ENCODE measurements around the gene GRAMD2B. TPM values are rescaled to one million over a fixed set of nuclear protein-coding genes. Genes with fewer than 3 reads are reported as not detected.
"Not testable (repeated sequence)": the region's sequence is repeated elsewhere in the genome, so short reads cannot be mapped to it uniquely, and the experiment has no call there.

GRAMD2B gene
- polyA plus RNA-seq, 3 donors: 21.3 to 25.9 (median 25.2) TPM

GRCh38 chr5:126446498-126447224 is 23.5 kb downstream of the GRAMD2B start:
- no peak for DNase-seq (ENCODE audit: low read depth in 3 of 3, low spot score in 2 of 3)

DNA sequence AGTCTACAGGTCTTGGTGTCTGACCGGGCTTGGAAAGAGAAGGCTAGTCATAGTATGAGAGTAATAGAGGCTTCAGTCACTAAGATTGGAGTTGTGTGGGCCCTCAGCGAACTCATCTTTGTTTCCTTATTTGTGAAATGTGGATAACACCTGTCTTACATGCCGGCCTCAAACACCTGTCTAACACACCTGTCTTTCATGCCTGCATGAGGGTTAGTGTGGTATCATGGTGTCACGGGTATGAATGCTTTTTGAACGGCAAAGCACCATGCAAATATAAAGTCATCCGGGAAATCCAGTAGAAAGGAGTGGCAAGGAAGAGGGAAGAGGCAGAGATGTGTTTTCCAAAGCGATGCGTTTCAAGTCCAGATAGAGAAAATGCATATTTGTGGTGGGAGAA is 25.5 kb downstream of the GRAMD2B start:
- DNase-seq (ENCODE audit: low read depth in 3 of 3, low spot score in 2 of 3): no peak

DNA sequence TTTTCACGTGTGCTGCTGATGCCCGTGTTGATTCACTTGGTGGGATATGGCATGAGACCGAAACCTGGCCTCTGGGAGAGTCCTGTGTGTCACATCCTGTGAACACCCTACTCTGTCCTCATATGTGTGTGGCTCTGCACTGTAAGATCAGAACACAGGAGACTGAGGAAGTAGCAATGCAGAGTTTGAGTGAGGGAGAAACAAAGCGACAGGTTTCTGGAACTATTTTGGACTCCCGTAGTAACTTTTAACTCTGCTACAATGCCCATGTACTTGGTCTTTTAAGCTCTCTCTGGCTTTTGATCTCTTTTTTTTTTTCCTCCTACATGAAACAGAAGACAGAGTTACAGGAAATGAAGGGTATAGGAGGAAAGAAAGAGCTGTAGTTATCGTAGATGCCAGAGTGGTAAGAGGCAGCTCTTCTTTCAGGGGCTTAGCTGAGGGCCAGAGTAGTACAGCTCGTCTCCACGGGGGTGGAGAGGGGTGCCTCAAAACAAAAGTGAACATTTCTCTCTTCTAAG is 26.6 kb downstream of the GRAMD2B start:
- DNase-seq (ENCODE audit: low read depth in 3 of 3, low spot score in 2 of 3): no peak

GRCh38 chr5:126450346-126450745 is 27.1 kb downstream of the GRAMD2B start:
- no peak for DNase-seq (ENCODE audit: low read depth in 3 of 3, low spot score in 2 of 3)

- no peak for DNase-seq (ENCODE audit: low read depth in 3 of 3, low spot score in 2 of 3)
Observed at GRCh38 chr5:126450907-126451306, 27.7 kb downstream of the GRAMD2B start.

DNA sequence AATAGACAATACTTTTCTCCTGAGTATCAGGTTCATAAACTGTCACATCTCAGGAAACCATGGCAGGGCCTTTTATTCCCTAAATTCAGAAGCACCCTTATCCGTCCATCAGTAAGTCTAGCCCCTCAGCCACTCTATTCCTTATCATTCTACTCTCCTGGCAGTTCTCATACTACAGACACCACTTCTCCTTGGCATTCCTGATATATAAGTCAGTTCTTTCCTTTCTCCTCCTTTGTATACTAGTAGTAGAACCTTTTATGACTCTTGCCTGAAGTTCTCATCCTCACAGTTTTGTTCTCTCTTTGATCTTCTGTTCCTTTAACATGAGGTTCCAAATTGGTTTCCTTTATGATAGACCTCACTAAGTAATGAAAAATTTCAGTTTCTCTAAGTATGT is 29.3 kb downstream of the GRAMD2B start:
- no peak for DNase-seq (ENCODE audit: low read depth in 3 of 3, low spot score in 2 of 3)

- DNase-seq (ENCODE audit: low read depth in 3 of 3, low spot score in 2 of 3): no peak
Observed at GRCh38 chr5:126454081-126454480, 30.9 kb downstream of the GRAMD2B start.

- DNase-seq (ENCODE audit: low read depth in 3 of 3, low spot score in 2 of 3): no peak
Observed at GRCh38 chr5:126454535-126454934, 31.3 kb downstream of the GRAMD2B start.

DNA sequence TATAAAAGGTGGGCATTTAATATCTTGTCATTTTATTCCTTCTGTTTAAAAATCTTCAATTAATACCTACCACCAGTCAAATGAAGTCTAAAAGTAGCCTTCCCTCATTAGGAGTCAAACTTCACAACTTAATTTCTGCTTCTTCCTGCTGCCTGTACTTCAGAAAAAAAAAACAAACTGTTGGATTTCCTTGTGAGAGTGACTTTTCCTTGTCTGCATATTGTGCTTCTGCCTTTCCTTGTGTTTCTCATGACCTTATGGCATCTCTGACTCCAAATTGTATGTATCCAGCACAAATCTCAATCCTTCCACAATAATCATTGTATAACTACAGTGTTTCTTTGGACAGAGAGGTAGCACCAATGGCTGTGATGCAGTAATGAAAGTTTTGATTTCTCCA is 32.1 kb downstream of the GRAMD2B start:
- no peak for DNase-seq (ENCODE audit: low read depth in 3 of 3, low spot score in 2 of 3)

- no peak for DNase-seq (ENCODE audit: low read depth in 3 of 3, low spot score in 2 of 3)
Observed at GRCh38 chr5:126455728-126456127, 32.5 kb downstream of the GRAMD2B start.

DNA sequence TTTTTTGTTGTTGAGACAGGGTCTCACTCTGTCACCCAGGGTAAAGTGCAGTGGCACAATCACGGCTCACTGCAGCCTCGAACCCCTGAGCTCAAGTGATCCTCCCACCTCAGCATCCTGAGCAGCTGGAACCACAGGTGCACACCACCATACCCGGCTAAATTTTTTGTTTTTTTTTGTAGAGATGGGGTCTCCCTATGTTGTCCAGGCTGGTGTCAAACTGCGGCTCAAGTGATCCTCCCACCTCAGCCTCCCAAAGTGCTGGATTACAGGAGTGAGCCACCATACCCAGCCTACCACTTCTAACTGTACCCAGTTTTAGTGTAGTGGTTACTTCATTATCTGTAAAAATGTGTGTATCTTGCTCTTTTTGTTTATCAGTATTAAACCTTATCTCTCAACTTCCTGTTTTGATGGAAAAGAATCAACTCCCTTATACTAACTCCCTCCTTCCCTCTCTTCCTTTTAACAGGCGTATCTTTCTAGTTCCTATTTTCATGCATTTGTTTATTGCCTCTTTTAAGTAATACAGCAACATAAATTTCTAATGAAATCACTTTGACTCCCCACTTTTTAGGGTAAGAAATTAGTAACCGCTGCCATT is 33.1 kb downstream of the GRAMD2B start:
- no peak for DNase-seq (ENCODE audit: low read depth in 3 of 3, low spot score in 2 of 3)

DNA sequence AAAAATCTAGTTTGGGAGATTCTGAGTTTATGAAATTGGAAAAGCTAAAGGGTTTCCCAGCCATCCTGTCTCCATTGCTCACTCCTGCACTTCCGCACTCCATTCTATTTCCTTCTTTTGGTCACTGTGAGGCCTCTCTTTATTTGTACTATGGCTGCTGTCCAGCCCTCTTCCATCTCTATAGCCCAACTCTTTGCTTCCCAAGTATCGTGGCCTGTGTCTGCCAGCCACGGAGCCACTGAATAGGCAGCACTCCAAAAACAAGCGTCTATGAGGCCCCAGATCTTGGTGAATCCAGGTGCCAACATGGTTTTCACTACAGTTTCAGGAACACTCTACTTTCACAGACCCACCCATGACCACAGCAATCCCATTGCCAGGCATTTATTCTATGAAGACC is 37.2 kb downstream of the GRAMD2B start:
- DNase-seq (ENCODE audit: low read depth in 3 of 3, low spot score in 2 of 3): no peak

DNA sequence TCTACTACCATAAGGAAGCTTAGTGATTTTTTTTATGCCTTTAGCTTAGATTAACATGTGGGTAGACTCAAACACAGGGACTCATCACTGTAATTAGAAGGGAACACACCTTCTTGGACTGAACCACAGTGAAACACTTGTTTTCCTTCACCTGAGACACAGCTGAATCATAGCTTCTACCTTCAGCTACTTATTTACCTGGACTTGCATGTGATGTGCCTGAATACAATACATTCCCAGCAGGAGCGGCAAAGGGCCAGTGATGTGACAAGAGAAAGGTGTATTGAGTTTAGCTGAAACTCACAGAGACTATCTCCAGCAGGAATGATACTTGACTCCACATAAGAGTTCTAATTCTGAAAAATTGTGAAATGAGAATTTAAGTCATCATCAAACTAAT is 37.8 kb downstream of the GRAMD2B start:
- no peak for DNase-seq (ENCODE audit: low read depth in 3 of 3, low spot score in 2 of 3)

DNA sequence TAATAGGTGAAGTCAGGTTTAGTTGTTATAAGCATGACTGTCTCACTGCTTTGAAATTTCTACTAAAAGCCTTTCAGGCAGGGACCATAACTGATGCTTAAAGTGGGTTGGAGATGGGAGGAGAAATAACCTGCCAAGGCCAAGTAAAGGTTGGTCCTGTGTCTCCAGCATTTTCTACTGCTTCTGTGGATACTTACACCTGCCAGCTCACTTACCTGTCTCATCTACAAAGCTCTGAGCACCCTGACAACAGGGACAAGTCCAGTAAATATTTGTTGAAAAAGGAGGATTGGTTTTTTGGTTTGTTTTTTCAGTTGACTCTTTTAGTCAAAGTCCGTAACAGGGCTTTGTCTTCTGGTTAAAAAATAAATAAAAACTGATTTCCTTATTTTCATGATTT is 38.6 kb downstream of the GRAMD2B start:
- no peak for DNase-seq (ENCODE audit: low read depth in 3 of 3, low spot score in 2 of 3)

DNA sequence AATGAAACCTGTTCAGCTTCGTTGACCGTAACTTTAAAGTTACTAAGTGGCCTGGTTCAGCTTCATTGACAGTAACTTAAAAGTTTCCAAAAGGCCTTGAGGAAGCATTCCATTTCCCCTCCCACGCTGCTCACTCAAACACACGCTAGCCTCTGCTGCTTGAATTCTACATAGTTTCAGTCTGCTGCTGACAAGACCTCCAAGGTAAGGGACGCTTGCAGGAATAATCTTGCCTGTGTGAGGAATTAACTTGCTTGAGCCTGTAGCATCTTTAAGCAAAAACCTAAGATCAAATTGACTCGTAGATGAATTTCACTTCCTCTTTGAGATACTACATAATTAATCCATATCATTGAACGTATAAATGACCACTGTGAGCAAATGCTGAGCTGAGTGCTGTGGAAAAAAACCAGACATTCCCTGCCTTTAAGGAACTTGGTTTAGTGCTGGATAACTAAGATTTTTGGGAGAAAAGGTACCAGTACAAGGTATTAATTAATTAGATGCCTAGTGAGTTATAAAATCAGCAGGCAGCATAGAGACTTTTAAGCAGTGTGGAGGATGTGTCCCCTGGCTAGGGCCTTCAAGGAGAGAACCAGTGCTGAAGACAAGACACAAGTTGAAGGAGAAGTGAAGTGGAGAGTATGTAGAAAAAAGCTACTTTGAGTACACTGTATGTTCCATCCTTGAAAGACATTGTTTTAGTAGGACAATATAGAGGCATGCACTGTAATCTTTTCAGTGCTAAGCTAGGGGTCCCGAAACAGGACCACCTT is 39.2 kb downstream of the GRAMD2B start:
- peak in 1 of 3 donors; percentile 54 for DNase-seq (ENCODE audit: low read depth in 3 of 3, low spot score in 2 of 3)

GRCh38 chr5:126464016-126464415 is 40.8 kb downstream of the GRAMD2B start:
- DNase-seq (ENCODE audit: low read depth in 3 of 3, low spot score in 2 of 3): no peak

- DNase-seq (ENCODE audit: low read depth in 3 of 3, low spot score in 2 of 3): no peak
Observed at GRCh38 chr5:126464959-126465358, 41.8 kb downstream of the GRAMD2B start.

GRCh38 chr5:126468091-126468490 is 44.9 kb downstream of the GRAMD2B start:
- DNase-seq (ENCODE audit: low read depth in 3 of 3, low spot score in 2 of 3): no peak

DNA sequence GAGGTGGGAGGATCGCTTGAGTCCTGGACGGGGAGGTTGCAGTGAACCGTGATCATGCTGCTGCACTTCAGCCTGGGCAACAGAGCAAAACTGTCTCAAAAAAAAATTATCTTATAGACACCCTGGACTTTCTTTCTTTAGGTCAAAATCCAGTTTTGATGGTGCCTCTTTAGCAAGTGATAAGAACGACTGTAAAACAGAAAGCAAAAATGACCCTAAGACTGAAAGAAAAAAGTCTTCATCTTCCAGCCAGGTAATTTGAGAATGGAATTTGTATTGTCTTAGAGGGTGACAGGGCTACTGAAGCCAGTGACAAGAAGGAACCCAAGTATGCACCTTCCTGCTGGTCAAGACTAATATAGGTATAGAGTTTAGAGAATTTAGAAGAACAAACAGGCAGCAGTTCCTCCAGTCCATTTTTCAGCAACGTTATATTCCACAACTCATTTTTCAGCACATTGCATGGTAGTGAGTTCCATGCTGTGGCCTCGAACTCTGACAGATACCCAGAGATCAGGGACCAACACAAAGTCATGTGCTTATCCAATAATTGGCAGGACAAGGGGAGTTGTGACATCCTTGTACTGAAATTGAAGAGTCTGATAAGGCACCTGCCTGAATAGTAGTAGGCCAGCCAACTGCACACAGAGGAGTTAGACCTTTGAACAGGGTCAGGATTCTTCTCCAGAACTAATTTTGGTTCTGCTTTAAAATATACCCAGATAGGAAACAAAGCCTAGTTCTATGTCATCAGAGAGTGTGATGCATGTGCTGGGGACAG is 46.5 kb downstream of the GRAMD2B start:
- no peak for DNase-seq (ENCODE audit: low read depth in 3 of 3, low spot score in 2 of 3)

DNA sequence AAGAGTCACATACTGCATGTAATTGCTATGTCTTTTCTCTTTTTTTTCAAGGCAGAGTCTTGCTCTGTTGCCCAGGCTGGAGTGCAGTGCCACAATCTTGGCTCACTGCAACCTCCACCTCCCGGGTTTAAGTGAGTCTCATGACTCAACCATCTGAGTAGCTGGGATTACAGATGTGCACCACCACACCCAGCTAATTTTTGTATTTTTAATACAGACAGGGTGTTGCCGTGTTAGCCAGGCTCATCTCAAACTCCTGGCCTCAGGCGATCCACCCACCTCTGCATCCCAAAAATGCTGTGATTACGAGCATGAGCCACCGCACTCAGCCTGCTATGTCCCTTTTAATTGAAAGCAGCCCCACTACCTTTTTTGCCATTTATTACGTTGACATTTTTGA is 47.3 kb downstream of the GRAMD2B start:
- not testable (repeated sequence) for DNase-seq (ENCODE audit: low read depth in 3 of 3, low spot score in 2 of 3)

DNA sequence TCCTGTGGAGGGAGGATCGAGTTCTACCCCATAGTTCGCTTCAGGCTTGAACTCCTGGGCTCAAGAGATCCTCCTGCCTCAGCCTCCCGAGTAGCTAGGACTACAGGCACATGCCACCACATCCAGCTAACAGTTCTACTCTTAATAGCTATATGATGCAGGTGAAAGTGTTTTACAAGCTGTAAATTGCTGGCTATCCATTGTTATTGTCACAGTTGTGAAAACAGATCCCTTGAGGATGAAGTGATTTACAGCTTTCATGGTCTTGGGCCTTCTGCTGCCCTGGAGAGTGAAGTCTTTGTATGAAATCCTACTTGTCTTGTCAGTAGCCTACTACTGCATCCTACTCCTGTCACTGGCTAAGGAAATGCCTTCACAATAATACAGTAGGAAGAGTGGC is 48.0 kb downstream of the GRAMD2B start:
- DNase-seq (ENCODE audit: low read depth in 3 of 3, low spot score in 2 of 3): no peak
